ENCODE data around the gene RBMS3. TPM values are rescaled to one million over a fixed set of nuclear protein-coding genes. Genes with fewer than 3 reads are reported as not detected.
"Not testable (repeated sequence)": the region's sequence is repeated elsewhere in the genome, so short reads cannot be mapped to it uniquely, and the experiment has no call there.

RBMS3 gene
- total RNA-seq, 6 donors from 2014 or later = 39.8 to 102 (median 57.2) TPM

- Histone ChIP-seq H3K27me3 (no peaks in the 10 kb centered on the region), H3K36me3 (no peaks in the 10 kb centered on the region), H3K27ac (no peak overlapping the region), H3K4me3 (no peak overlapping the region), H3K4me1 (peaks cover 0 to 9% (median 7%) of the 10 kb centered on the region in 4 donors), H3K9me3 (no peaks in the 10 kb centered on the region)
- TF ChIP-seq POLR2AphosphoS5 (IDR thresholded peaks at IDR 0.05) (no peak), EP300 (IDR thresholded peaks at IDR 0.05) (no peak), POLR2A (IDR thresholded peaks at IDR 0.05) (no peak)
- TF ChIP-seq, protein P1, sequence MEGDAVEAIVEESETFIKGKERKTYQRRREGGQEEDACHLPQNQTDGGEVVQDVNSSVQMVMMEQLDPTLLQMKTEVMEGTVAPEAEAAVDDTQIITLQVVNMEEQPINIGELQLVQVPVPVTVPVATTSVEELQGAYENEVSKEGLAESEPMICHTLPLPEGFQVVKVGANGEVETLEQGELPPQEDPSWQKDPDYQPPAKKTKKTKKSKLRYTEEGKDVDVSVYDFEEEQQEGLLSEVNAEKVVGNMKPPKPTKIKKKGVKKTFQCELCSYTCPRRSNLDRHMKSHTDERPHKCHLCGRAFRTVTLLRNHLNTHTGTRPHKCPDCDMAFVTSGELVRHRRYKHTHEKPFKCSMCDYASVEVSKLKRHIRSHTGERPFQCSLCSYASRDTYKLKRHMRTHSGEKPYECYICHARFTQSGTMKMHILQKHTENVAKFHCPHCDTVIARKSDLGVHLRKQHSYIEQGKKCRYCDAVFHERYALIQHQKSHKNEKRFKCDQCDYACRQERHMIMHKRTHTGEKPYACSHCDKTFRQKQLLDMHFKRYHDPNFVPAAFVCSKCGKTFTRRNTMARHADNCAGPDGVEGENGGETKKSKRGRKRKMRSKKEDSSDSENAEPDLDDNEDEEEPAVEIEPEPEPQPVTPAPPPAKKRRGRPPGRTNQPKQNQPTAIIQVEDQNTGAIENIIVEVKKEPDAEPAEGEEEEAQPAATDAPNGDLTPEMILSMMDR (IDR thresholded peaks at IDR 0.05) = no peak
- no peak for DNase-seq
- ATAC-seq (ENCODE audit: low FRiP score in 2 of 2) = no peak
- WGBS, 2 donors = 33 to 64% methylated on average over 2 of the region's 2 CpGs
These were observed 38.9 kb downstream of the RBMS3 start for GRCh38 chr3:29319798-29320197.

- Histone ChIP-seq H3K4me1 (peaks cover 0 to 8% (median 4%) of the 10 kb centered on the region in 4 donors), H3K9me3 (no peaks in the 10 kb centered on the region), H3K27me3 (no peaks in the 10 kb centered on the region), H3K4me3 (no peak overlapping the region), H3K36me3 (no peaks in the 10 kb centered on the region), H3K27ac (no peak overlapping the region)
- TF ChIP-seq, protein P1 (IDR thresholded peaks at IDR 0.05) = no peak
- no peak for TF ChIP-seq POLR2AphosphoS5 (IDR thresholded peaks at IDR 0.05)
- TF ChIP-seq EP300 (IDR thresholded peaks at IDR 0.05) = no peak
- no peak for TF ChIP-seq POLR2A (IDR thresholded peaks at IDR 0.05)
- ATAC-seq (ENCODE audit: low FRiP score in 2 of 2) (no peak), DNase-seq (no peak)
- WGBS, 2 donors = 70 to 72% methylated on average over 3 of the region's 3 CpGs
These were observed 41.7 kb downstream of the RBMS3 start for GRCh38 chr3:29322586-29322985.

- H3K4me3 ChIP-seq = peak overlapping the region in 3 of 4 donors; percentile 11 to 26 (median 24)
- no peaks in the 10 kb centered on the region for H3K36me3 ChIP-seq
- peak overlapping the region; percentile 59 to 85 (median 69) for H3K27ac ChIP-seq
- ATAC-seq (ENCODE audit: low FRiP score in 2 of 2) = peak; percentile 85 to 87
- TF ChIP-seq POLR2A (IDR thresholded peaks at IDR 0.05) (no peak), POLR2AphosphoS5 (IDR thresholded peaks at IDR 0.05) (no peak), EP300 (IDR thresholded peaks at IDR 0.05) (no peak)
- TF ChIP-seq, protein P1 (IDR thresholded peaks at IDR 0.05) = no peak
- no peaks in the 10 kb centered on the region for H3K9me3 ChIP-seq
- DNase-seq = peak in 1 of 2 donors; percentile 57
- 27 to 39% methylated on average over 5 of the region's 5 CpGs for WGBS, 2 donors
- H3K27me3 ChIP-seq = no peaks in the 10 kb centered on the region
- H3K4me1 ChIP-seq = peaks cover 0 to 8% (median 3%) of the 10 kb centered on the region in 4 donors
These were observed 43.3 kb downstream of the RBMS3 start for GRCh38 chr3:29324180-29324651.

DNA sequence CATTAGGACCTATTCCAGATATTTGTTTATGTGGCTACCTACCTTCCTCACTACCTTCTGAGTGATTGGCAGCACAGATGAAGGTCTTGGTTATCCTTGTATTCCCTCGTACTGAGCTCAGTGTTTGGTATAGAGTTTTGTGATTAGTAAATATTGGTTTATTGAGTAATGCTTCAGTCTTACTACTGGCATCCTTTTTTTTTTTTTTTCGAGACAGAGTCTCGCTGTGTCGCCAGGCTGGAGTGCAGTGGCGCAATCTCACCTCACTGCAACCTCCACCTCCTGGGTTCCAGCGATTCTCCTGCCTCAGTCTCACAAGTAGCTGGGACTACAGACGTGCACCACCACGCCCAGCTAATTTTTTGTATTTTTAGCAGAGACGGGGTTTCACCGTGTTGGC, 45.7 kb downstream of the RBMS3 start:
- peaks cover 0 to 15% (median 7%) of the 10 kb centered on the region in 4 donors for H3K4me1 ChIP-seq
- not testable (repeated sequence) for H3K9me3 ChIP-seq; H3K4me3 ChIP-seq; H3K36me3 ChIP-seq; H3K27ac ChIP-seq; H3K27me3 ChIP-seq; DNase-seq; ATAC-seq (ENCODE audit: low FRiP score in 2 of 2)
- 91 to 95% methylated on average over 10 of the region's 10 CpGs for WGBS, 2 donors

DNA sequence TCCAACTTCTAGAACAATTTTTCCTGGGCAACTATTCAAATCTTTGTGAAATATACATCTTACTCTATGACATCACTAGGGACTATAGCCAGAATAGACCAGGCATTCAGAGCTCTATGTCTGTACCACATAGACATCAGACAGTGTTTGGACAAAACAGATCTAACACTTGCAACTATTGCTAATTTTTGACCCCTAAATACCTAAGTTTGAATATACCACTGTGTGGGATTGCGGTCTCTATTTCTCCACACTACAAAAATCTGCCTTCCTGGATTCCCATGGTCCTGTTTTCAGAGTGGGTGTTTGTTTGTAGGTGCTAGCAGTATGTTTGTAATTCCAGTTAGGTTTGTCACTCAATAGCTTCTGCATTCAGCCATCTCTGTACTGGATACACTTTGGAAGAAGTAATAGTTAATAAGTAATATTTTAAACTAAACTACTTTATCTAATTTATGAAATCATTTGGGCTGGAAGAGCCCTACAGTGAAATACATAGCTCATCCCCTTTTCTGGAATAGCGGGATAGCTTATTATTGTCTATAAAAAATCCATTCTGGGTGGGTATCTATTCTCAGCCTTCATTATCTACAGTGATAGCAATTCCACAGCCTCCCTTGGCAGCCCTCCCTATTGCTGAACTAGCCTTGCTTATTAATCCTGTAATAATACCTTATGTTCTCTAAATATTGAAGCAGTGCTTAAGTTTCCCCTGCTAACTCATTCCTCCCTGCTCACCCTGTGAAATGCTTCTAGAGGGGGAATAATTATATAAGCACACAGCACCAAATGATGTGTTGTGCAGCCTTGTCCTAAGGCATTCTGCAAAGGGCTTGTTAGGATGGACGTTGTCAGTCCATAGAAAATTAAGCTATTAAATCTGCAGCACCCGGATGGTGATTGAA, 49.4 kb downstream of the RBMS3 start:
- no peak for ATAC-seq (ENCODE audit: low FRiP score in 2 of 2)
- no peak for TF ChIP-seq POLR2AphosphoS5 (IDR thresholded peaks at IDR 0.05)
- no peak for TF ChIP-seq POLR2A (IDR thresholded peaks at IDR 0.05)
- TF ChIP-seq, protein P1 (IDR thresholded peaks at IDR 0.05) = no peak
- TF ChIP-seq EP300 (IDR thresholded peaks at IDR 0.05) = no peak
- Histone ChIP-seq H3K9me3 (no peaks in the 10 kb centered on the region), H3K4me3 (no peak overlapping the region), H3K4me1 (peaks cover 18 to 28% (median 23%) of the 10 kb centered on the region in 4 donors), H3K27me3 (no peaks in the 10 kb centered on the region), H3K27ac (no peak overlapping the region), H3K36me3 (no peaks in the 10 kb centered on the region)
- whole genome bisulfite sequencing, 2 donors = 87 to 91% methylated on average over 4 of the region's 4 CpGs
- DNase-seq = no peak

Measured in upper lobe of left lung (tissue), 6 donors.